H4 (cell line): ENCODE results near the gene FAM53B. TPM values are rescaled to one million over a fixed set of nuclear protein-coding genes. Genes with fewer than 3 reads are reported as not detected.
"Not testable (repeated sequence)": the region's sequence is repeated elsewhere in the genome, so short reads cannot be mapped to it uniquely, and the experiment has no call there.

Experiments used
- DNase-seq: peaks from one replicate; pipeline ENCODE4 v3.0.0-alpha.2; 2015; ENCODE audit warnings: low spot score
- total RNA-seq: library from RNA; depleted of rRNA; stranded (reverse); fragments of >200 nt; shearing (Covaris generic); gene quantifications from 2 replicates; pipeline ENCODE4 v1.2.3, GENCODE V29; 2014; rRNA removed

FAM53B gene, protein sequence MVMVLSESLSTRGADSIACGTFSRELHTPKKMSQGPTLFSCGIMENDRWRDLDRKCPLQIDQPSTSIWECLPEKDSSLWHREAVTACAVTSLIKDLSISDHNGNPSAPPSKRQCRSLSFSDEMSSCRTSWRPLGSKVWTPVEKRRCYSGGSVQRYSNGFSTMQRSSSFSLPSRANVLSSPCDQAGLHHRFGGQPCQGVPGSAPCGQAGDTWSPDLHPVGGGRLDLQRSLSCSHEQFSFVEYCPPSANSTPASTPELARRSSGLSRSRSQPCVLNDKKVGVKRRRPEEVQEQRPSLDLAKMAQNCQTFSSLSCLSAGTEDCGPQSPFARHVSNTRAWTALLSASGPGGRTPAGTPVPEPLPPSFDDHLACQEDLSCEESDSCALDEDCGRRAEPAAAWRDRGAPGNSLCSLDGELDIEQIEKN
- total RNA-seq = 7.4 and 10.5 TPM in 2 replicates

GRCh38 chr10:124744102-124745050, at the start of gene FAM53B:
Gene FAM53B, minus strand, starts transcription at chr10:124744378. Its CDS starts 37,665 bp downstream, at chr10:124706713.
- DNase-seq = peak; percentile 67

DNA sequence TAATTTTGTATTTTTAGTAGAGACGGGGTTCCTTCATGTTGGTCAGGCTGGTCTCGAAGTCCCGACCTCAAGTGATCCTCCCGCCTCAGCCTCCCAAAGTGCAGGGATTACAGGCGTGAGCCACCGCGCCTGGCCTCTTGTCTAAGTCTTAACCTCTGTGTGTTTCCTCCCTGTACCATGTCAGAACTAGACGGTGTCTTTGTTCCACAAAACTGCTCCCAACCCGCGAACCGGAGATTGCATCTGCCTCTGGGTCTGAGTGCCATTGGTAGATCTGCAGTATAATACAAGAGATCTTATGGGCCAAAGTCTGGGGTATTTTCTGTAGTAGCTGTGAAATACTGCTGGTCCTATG, 48.8 kb upstream of the FAM53B start:
- DNase-seq = no peak

GRCh38 chr10:124791547-124792348, 47.6 kb upstream of the FAM53B start, which contains the start of gene EEF1AKMT2:
Gene EEF1AKMT2, minus strand, starts transcription at chr10:124791887. Its CDS starts 54 bp downstream, at chr10:124791833.
- peak; percentile 69 for DNase-seq

GRCh38 chr10:124782900-124783299, 38.7 kb upstream of the FAM53B start:
- DNase-seq = not testable (repeated sequence)

GRCh38 chr10:124768791-124769190, 24.6 kb upstream of the FAM53B start:
- DNase-seq = no peak

DNA sequence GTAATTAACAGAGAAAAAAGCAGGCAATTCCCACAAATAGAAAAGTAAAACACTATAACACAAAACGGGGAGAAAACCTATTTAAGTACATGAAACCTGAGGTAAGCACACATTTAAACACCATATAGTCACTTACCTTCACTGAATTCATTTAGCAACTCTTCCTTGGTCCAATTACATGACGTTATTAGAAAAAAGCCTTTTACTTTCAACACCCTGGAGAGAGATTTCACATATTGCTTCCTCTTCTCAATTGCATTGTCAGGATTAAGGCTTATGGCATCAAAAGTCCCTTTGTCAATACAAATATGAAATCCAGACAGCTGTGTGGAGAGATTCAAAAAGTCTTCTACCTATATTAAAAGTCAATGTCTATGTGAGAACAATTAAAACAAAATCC, 21.1 kb upstream of the FAM53B start:
- no peak for DNase-seq

DNA sequence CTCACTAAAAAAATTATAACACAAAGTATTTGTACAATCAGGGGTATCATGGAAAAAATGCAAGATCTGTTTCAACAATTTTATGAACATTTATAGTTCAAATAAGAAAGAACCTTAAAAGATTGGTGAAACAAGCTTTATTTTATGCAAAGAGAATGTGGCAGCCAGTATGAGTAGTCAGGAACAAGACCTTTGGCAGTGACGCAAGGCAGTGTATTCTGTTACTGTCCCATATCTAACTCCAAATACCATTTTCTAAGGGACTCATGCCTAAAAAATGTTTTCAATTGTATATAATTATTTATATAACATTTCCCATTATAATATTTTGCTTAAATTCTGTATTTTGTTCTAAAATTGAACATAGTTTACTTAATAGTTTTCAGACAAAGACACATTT, 19.1 kb upstream of the FAM53B start:
- DNase-seq = no peak

DNA sequence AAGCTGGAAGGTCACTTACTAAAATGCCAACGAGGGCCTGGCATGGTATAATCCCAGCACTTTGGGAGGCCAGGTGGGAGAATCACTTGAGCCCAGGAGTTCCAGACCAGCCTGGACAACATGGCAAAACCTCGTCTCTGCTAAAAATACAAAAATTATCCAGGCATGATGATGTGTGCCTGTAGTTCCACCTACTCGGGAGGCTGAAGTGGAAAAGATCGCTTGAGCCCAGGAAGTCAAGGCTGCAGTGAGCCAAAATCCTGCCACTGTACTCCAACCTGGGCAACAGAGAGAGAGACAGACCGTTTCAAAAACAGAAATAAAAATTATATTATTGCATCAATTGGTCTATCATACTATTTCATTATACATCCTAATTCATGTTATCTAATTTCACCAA, 18.1 kb upstream of the FAM53B start:
- DNase-seq = no peak

DNA sequence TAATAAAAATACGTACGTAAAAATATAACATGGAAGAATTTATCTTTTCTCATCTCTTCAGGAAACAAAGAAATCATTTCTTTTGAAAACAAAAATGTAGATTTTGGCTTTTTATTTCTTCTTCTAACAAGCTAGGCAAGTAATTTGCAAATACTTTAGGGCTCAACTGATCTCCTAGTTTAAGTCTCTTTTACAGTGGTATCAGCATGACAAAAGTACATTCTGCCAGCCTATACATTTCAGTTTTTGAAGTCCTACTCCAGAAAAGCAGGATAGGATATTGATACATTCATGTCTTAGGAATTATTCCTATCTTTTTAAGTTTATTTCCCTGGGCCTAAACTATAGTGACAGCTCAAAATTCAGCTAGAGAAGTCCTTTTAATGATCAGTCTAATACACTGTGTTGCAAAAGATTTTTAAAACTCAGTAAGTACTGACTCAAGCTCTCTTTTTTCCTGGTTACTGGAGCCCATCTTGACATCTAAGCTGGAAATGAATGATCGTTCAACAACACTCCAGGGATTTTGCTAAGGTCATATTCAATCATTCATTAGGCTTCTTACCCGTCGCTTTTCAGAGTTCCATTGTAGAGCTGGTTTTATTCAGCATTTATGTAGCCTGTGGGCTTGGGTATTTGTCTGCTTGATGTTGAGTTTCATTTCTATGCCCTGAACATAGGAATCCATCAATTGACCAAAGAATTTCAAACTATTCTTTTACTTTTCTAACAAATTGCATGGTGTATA, 12.2 kb upstream of the FAM53B start:
- no peak for DNase-seq

- DNase-seq = no peak
Measured at GRCh38 chr10:124755581-124755980, 11.4 kb upstream of the FAM53B start.

DNA sequence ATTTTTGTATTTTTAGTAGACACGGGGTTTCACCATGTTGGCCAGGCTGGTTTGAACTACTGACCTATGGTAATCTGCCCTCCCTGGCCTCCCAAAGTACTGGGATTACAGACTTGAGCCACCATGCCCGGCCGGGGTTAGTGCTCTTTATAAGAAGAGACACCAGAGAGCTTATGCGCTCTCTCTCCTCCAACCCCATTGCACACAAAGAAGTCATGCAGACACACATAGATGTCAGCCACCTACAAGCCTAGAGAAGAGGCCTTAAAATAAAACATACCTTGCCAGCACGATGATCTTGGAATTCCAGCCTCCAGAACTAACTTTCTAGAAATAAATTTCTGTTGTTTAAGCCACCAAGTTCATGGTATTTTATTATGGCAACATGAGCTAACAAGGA, 10.0 kb upstream of the FAM53B start:
- DNase-seq = no peak

GRCh38 chr10:124748953-124749645, 4.9 kb upstream of the FAM53B start:
- DNase-seq = no peak

- no peak for DNase-seq
Measured at GRCh38 chr10:124748166-124748565, 4.0 kb upstream of the FAM53B start.

DNA sequence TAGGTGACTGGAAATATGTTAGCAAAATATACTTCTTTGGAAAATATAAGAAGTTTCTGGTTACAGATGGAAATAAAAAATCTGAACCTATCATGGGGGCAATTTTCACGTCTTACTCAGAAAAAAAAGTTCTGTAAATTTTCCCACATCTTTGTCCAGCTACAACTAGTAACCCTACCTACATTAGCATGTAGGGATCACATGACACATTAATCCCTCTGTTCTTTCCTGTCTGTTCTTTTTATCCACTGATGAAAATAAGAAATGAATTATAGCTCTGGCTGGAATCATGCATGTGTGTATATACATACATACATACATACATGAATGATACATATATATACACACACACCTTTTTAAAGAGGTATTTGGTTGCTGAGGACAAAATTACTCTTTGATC, 3.6 kb upstream of the FAM53B start:
- DNase-seq = no peak

- DNase-seq = no peak
Measured at GRCh38 chr10:124746992-124747391, 2.8 kb upstream of the FAM53B start.

DNA sequence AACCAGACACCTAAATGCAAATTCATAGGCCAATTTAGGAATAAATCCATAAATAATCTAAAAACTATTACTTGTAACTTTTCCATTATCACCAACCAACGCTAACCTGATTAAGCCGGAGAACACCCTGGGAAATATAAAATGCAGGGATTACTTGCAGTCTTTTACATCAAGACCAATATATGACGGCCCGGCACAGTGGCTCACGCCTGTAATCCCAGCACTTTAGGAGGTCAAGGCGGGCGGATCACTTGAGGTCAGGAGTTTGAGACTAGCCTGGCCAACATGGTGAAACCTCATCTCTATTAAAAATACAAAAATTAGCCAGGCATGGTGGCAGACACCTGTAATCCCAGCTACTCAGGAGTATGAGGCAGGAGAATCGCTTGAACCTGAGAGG, 2.3 kb upstream of the FAM53B start:
- DNase-seq = not testable (repeated sequence)

- peak; percentile 26 for DNase-seq
Measured at GRCh38 chr10:124745673-124746072, 1.5 kb upstream of the FAM53B start.

- DNase-seq = no peak
Measured at GRCh38 chr10:124745252-124745651, 1.1 kb upstream of the FAM53B start.

- DNase-seq = no peak
Measured at GRCh38 chr10:124743191-124744101, 732 bp downstream of the FAM53B start.
